Activated CD8-positive, alpha-beta memory T cell treated with anti-CD3 and anti-CD28 coated beads for 36 hours (primary cell): ENCODE measurements around the gene DCHS2. TPM values are rescaled to one million over a fixed set of nuclear protein-coding genes. Genes with fewer than 3 reads are reported as not detected.

Experiments
- CTCF ChIA-PET: fragments of 350-600 bp; sonication (Branson Sonifier 250); formaldehyde crosslinking; loops from one replicate; lab custom pipeline; 2021; ENCODE audit warnings: antibody characterized with exemption; lab: Charles Lee
- POLR2A ChIA-PET: fragments of 350-600 bp; sonication (Branson Sonifier 250); formaldehyde crosslinking; loops from one replicate; lab custom pipeline; 2021; ENCODE audit warnings: antibody characterized with exemption; lab: Charles Lee
- total RNA-seq, 2 experiments: library from RNA; stranded (reverse); gene quantifications; one replicate each; pipeline ENCODE4 v1.2.3, GENCODE V29; 2021

The DCHS2 gene
- total RNA-seq = not detected

GRCh38 chr4:154491341-154492271 lies at the start of gene DCHS2:
DCHS2 (minus strand) TSS chr4:154491799; CDS start chr4:154491355, 444 bp downstream.
- POLR2A ChIA-PET = no interaction called here
- CTCF ChIA-PET = no interaction called here

GRCh38 chr4:154534296-154534695 lies 42.7 kb upstream of the DCHS2 start:
- ChIA-PET CTCF (no interaction called here), POLR2A (no interaction called here)

- ChIA-PET POLR2A (interaction anchor here (0.6 kb wide), 1 partner anchor 20 kb away, joined by 4 read pairs; no protein-coding TSS in a partner anchor), CTCF (no interaction called here)
Observed at GRCh38 chr4:154529728-154530519, 38.3 kb upstream of the DCHS2 start.

- ChIA-PET POLR2A (no interaction called here), CTCF (no interaction called here)
Observed at GRCh38 chr4:154528869-154529268, 37.3 kb upstream of the DCHS2 start.

GRCh38 chr4:154527308-154527707 lies 35.7 kb upstream of the DCHS2 start:
- ChIA-PET CTCF (no interaction called here), POLR2A (no interaction called here)

- CTCF ChIA-PET = no interaction called here
- POLR2A ChIA-PET = no interaction called here
Observed at GRCh38 chr4:154526151-154526550, 34.6 kb upstream of the DCHS2 start.

GRCh38 chr4:154521607-154522006 lies 30.0 kb upstream of the DCHS2 start:
- CTCF ChIA-PET = no interaction called here
- POLR2A ChIA-PET = no interaction called here

- CTCF ChIA-PET = interaction anchor here (1.0 kb wide), 1 partner anchor 10 kb away, joined by 3 read pairs; no protein-coding TSS in a partner anchor
- POLR2A ChIA-PET = no interaction called here
Observed at GRCh38 chr4:154519214-154519613, 27.6 kb upstream of the DCHS2 start.

- POLR2A ChIA-PET = no interaction called here
Observed at GRCh38 chr4:154517591-154517990, 26.0 kb upstream of the DCHS2 start.

GRCh38 chr4:154516318-154517029 lies 24.9 kb upstream of the DCHS2 start:
- ChIA-PET CTCF (interaction anchor here (1.2 to 1.4 kb wide), 2 partner anchors 10 to 36 kb away, joined by 3 read pairs; no protein-coding TSS in a partner anchor), POLR2A (no interaction called here)

More at GRCh38 chr4:154517591-154517990, 26.0 kb upstream of the DCHS2 start:
- CTCF ChIA-PET = interaction anchor here (1.4 kb wide), 1 partner anchor 11 kb away, joined by 3 read pairs; no protein-coding TSS in a partner anchor

GRCh38 chr4:154511981-154512380 lies 20.4 kb upstream of the DCHS2 start:
- ChIA-PET POLR2A (no interaction called here), CTCF (no interaction called here)

GRCh38 chr4:154511548-154511947 lies 19.9 kb upstream of the DCHS2 start:
- POLR2A ChIA-PET = no interaction called here
- CTCF ChIA-PET = no interaction called here

- ChIA-PET CTCF (interaction anchor here (1.0 kb wide), 1 partner anchor 10 kb away, joined by 3 read pairs; no protein-coding TSS in a partner anchor), POLR2A (no interaction called here)
Observed at GRCh38 chr4:154507156-154507555, 15.6 kb upstream of the DCHS2 start.

- CTCF ChIA-PET = interaction anchor here (1.0 kb wide), 1 partner anchor 11 kb away, joined by 3 read pairs; no protein-coding TSS in a partner anchor
- POLR2A ChIA-PET = interaction anchor here (0.6 kb wide), 1 partner anchor 114 kb away, joined by 3 read pairs; no protein-coding TSS in a partner anchor
Observed at GRCh38 chr4:154506253-154506652, 14.7 kb upstream of the DCHS2 start.

- ChIA-PET CTCF (no interaction called here), POLR2A (no interaction called here)
Observed at GRCh38 chr4:154503598-154503997, 12.0 kb upstream of the DCHS2 start.

GRCh38 chr4:154502111-154502510 lies 10.5 kb upstream of the DCHS2 start:
- CTCF ChIA-PET = no interaction called here
- POLR2A ChIA-PET = no interaction called here

GRCh38 chr4:154497889-154498288 lies 6.3 kb upstream of the DCHS2 start:
- CTCF ChIA-PET = no interaction called here
- POLR2A ChIA-PET = no interaction called here

- ChIA-PET POLR2A (no interaction called here), CTCF (interaction anchor here (0.7 to 1.1 kb wide), 2 partner anchors 13 to 673 kb away, joined by 3 to 5 read pairs; no protein-coding TSS in a partner anchor)
Observed at GRCh38 chr4:154495867-154496266, 4.3 kb upstream of the DCHS2 start.

- POLR2A ChIA-PET = no interaction called here
- CTCF ChIA-PET = no interaction called here
Observed at GRCh38 chr4:154492288-154492687, 689 bp upstream of the DCHS2 start.
